HepG2 (cell line): ENCODE data around the gene C2CD2. TPM values are rescaled to one million over a fixed set of nuclear protein-coding genes. Genes with fewer than 3 reads are reported as not detected.

Source experiments
- MAZ ChIP-seq, 2 experiments: sonication (generic) in 1 of 2; formaldehyde crosslinking in 1 of 2; IDR thresholded peaks; 2 replicates each; pipeline versions ENCODE4 v1.5.0 to v1.6.1; 2012 to 2020; ENCODE audit warnings: low read depth in 2 of 2, mild to moderate bottlenecking in 2 of 2, borderline replicate concordance in 1 of 2, improper control_type of control experiment in 1 of 2, low read length in 1 of 2, missing genetic modification reagents in 1 of 2, moderate library complexity in 1 of 2
- PCBP2 ChIP-seq: fragments of 200-400 bp; formaldehyde crosslinking; optimal IDR thresholded peaks from 2 replicates; pipeline ENCODE3; 2018; ENCODE audit warnings: low read length, low read depth; ENCODE audit not compliant: poor library complexity, severe bottlenecking
- RAD21 ChIP-seq: fragments of 450-650 bp; formaldehyde crosslinking; IDR thresholded peaks from 2 replicates; pipeline ENCODE4 v1.5.0; 2020; ENCODE audit warnings: mild to moderate bottlenecking
- RFXANK ChIP-seq: IDR thresholded peaks from 2 replicates; pipeline ENCODE4 v1.6.1; 2016
- RXRB ChIP-seq: IDR thresholded peaks from 2 replicates; pipeline ENCODE4 v1.6.1; 2016; ENCODE audit warnings: borderline replicate concordance, missing genetic modification reagents, missing compliant biosample characterization
- U2AF2 ChIP-seq: fragments of 200-400 bp; formaldehyde crosslinking; IDR thresholded peaks from 2 replicates; pipeline ENCODE4 v1.6.1; 2017; ENCODE audit warnings: low read depth, mild to moderate bottlenecking, low read length
- ZNF331 ChIP-seq: sonication (generic); formaldehyde crosslinking; IDR thresholded peaks from 2 replicates; pipeline ENCODE4 v1.4.0; 2020; ENCODE audit warnings: missing genetic modification reagents
- ZNF674 ChIP-seq: sonication (generic); formaldehyde crosslinking; IDR thresholded peaks from 2 replicates; pipeline ENCODE4 v1.5.0; 2020; ENCODE audit warnings: low read depth, mild to moderate bottlenecking, missing genetic modification reagents
- ZNF816 ChIP-seq: sonication (generic); formaldehyde crosslinking; IDR thresholded peaks from 2 replicates; pipeline ENCODE4 v1.8.0; 2022; ENCODE audit warnings: missing genetic modification reagents, mild to moderate bottlenecking, borderline replicate concordance
- polyA plus RNA-seq, 8 experiments: library from polyadenylated mRNA; depleted of rRNA in 3 of 8; stranded (reverse) in 7 of 8; unstranded in 1 of 8; fragments of >200 nt; fragmentation: Illumina TruSeq in 4 of 8; extraction: Trizol in 4 of 8; gene quantifications; 2 replicates each; pipeline versions ENCODE4 v1.2.1 to v1.2.3, GENCODE V29; 2011 to 2016; ENCODE audit warnings: low read depth in 4 of 8, missing spikeins in 1 of 8, mixed read lengths in 1 of 8; ENCODE audit not compliant: insufficient read depth in 1 of 8
- total RNA-seq, 5 experiments: library from RNA; depleted of rRNA; stranded (reverse); fragments of >200 nt; fragmentation: Illumina TruSeq; extraction: Trizol; gene quantifications; 2 replicates each; pipeline ENCODE4 v1.2.3, GENCODE V29; 2016; ENCODE audit warnings: low read depth in 1 of 5
- TF ChIP-seq, protein P1 (sequence below): sonication (generic); formaldehyde crosslinking; IDR thresholded peaks from 2 replicates; pipeline ENCODE4 v1.5.0; 2020; ENCODE audit warnings: mild to moderate bottlenecking, missing genetic modification reagents, borderline replicate concordance
- TF ChIP-seq, protein P2 (sequence below): sonication (generic); formaldehyde crosslinking; IDR thresholded peaks from 2 replicates; pipeline ENCODE4 v1.5.1; 2020; ENCODE audit warnings: mild to moderate bottlenecking, missing genetic modification reagents, moderate library complexity
- TF ChIP-seq, protein P3 (sequence below): IDR thresholded peaks from 2 replicates; pipeline ENCODE4 v1.6.1; 2016; ENCODE audit warnings: missing biosample characterization, missing genetic modification reagents, low read depth
- TF ChIP-seq, protein P4 (sequence below): IDR thresholded peaks from 2 replicates; pipeline ENCODE4 v1.6.1; 2016

C2CD2 gene
- total and polyA plus RNA-seq, 2 of the 13 experiments (the other 11 are each of a cell fraction or from before 2014, with no cell fraction given), result 12.5 to 19.7 TPM

DNA sequence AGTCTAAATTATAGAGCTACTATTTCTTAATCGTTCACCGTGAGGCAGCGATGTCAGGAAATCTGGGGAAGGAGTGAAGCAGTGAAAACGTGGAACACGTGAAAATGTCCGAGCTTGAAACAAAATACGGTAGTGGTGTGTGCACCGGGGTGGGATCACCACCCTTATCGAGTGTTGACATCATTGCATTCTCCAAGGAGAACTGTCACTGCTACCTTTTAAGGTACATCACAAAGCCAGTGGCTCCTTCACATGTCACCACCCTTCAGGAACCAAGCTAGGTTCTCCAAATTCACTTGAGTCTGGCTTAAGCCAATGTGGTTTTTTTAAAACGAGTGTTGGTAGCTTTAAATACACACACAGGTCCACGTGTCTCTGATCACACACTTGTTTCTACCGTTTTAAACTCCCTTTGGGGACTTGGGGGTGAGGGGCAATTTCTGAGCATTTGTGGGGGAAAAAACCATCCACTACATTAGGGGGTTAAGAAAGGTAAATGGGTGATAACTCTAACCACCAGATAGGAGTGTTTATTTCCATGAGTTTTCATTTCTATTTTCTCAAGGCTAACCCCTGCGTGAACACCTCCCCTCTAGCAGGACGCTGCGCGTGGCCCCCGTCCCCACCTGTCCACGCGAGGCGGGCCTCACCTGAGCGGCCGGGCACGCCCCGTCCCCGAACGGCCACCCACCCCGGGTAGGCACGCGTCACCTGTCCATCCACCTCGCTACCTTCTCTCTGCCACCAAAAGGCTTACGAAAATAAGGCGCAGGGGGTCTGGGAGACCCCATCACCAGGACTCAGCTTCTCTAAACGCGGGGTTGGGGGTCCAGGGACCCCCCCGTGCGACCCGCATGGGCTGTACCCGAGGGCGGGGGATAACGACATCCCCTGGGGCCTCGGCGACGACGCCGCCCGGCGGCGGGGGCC is 75.7 kb downstream of the C2CD2 start (continued):
- TF ChIP-seq, protein P1, sequence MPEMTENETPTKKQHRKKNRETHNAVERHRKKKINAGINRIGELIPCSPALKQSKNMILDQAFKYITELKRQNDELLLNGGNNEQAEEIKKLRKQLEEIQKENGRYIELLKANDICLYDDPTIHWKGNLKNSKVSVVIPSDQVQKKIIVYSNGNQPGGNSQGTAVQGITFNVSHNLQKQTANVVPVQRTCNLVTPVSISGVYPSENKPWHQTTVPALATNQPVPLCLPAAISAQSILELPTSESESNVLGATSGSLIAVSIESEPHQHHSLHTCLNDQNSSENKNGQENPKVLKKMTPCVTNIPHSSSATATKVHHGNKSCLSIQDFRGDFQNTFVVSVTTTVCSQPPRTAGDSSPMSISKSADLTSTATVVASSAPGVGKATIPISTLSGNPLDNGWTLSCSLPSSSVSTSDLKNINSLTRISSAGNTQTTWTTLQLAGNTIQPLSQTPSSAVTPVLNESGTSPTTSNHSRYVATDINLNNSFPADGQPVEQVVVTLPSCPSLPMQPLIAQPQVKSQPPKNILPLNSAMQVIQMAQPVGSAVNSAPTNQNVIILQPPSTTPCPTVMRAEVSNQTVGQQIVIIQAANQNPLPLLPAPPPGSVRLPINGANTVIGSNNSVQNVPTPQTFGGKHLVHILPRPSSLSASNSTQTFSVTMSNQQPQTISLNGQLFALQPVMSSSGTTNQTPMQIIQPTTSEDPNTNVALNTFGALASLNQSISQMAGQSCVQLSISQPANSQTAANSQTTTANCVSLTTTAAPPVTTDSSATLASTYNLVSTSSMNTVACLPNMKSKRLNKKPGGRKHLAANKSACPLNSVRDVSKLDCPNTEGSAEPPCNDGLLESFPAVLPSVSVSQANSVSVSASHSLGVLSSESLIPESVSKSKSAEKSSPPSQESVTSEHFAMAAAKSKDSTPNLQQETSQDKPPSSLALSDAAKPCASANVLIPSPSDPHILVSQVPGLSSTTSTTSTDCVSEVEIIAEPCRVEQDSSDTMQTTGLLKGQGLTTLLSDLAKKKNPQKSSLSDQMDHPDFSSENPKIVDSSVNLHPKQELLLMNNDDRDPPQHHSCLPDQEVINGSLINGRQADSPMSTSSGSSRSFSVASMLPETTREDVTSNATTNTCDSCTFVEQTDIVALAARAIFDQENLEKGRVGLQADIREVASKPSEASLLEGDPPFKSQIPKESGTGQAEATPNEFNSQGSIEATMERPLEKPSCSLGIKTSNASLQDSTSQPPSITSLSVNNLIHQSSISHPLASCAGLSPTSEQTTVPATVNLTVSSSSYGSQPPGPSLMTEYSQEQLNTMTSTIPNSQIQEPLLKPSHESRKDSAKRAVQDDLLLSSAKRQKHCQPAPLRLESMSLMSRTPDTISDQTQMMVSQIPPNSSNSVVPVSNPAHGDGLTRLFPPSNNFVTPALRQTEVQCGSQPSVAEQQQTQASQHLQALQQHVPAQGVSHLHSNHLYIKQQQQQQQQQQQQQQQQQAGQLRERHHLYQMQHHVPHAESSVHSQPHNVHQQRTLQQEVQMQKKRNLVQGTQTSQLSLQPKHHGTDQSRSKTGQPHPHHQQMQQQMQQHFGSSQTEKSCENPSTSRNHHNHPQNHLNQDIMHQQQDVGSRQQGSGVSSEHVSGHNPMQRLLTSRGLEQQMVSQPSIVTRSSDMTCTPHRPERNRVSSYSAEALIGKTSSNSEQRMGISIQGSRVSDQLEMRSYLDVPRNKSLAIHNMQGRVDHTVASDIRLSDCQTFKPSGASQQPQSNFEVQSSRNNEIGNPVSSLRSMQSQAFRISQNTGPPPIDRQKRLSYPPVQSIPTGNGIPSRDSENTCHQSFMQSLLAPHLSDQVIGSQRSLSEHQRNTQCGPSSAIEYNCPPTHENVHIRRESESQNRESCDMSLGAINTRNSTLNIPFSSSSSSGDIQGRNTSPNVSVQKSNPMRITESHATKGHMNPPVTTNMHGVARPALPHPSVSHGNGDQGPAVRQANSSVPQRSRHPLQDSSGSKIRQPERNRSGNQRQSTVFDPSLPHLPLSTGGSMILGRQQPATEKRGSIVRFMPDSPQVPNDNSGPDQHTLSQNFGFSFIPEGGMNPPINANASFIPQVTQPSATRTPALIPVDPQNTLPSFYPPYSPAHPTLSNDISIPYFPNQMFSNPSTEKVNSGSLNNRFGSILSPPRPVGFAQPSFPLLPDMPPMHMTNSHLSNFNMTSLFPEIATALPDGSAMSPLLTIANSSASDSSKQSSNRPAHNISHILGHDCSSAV (CRISPR knock-in tag), result no peak
- TF ChIP-seq U2AF2 (no peak), PCBP2 (no peak), ZNF816 (no peak), RAD21 (CRISPR knock-in tag) (no peak), MAZ (IDR thresholded peaks at IDR 0.05; ENCODE audit: borderline replicate concordance, low read depth, low read length) (no peak), MAZ (CRISPR knock-in tag; IDR thresholded peaks at IDR 0.05; ENCODE audit: low read depth) (no peak), ZNF331 (no peak), RFXANK (CRISPR knock-in tag) (no peak), ZNF674 (CRISPR knock-in tag) (no peak), RXRB (CRISPR knock-in tag) (no peak)
- TF ChIP-seq, protein P2, sequence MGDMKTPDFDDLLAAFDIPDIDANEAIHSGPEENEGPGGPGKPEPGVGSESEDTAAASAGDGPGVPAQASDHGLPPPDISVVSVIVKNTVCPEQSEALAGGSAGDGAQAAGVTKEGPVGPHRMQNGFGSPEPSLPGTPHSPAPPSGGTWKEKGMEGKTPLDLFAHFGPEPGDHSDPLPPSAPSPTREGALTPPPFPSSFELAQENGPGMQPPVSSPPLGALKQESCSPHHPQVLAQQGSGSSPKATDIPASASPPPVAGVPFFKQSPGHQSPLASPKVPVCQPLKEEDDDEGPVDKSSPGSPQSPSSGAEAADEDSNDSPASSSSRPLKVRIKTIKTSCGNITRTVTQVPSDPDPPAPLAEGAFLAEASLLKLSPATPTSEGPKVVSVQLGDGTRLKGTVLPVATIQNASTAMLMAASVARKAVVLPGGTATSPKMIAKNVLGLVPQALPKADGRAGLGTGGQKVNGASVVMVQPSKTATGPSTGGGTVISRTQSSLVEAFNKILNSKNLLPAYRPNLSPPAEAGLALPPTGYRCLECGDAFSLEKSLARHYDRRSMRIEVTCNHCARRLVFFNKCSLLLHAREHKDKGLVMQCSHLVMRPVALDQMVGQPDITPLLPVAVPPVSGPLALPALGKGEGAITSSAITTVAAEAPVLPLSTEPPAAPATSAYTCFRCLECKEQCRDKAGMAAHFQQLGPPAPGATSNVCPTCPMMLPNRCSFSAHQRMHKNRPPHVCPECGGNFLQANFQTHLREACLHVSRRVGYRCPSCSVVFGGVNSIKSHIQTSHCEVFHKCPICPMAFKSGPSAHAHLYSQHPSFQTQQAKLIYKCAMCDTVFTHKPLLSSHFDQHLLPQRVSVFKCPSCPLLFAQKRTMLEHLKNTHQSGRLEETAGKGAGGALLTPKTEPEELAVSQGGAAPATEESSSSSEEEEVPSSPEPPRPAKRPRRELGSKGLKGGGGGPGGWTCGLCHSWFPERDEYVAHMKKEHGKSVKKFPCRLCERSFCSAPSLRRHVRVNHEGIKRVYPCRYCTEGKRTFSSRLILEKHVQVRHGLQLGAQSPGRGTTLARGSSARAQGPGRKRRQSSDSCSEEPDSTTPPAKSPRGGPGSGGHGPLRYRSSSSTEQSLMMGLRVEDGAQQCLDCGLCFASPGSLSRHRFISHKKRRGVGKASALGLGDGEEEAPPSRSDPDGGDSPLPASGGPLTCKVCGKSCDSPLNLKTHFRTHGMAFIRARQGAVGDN, result peak; percentile 68
- TF ChIP-seq, protein P3, sequence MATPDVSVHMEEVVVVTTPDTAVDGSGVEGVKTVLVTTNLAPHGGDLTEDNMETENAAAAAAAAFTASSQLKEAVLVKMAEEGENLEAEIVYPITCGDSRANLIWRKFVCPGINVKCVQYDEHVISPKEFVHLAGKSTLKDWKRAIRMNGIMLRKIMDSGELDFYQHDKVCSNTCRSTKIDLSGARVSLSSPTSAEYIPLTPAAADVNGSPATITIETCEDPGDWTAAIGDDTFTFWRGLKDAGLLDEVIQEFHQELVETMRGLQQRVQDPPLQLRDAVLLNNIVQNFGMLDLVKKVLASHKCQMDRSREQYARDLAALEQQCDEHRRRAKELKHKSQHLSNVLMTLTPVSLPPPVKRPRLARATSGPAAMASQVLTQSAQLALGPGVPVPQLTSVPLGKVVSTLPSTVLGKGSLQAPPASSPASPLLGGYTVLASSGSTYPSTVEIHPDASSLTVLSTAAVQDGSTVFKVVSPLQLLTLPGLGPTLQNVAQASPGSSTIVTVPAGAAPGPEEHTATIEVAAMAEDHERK (CRISPR knock-in tag), result no peak
- TF ChIP-seq, protein P4, sequence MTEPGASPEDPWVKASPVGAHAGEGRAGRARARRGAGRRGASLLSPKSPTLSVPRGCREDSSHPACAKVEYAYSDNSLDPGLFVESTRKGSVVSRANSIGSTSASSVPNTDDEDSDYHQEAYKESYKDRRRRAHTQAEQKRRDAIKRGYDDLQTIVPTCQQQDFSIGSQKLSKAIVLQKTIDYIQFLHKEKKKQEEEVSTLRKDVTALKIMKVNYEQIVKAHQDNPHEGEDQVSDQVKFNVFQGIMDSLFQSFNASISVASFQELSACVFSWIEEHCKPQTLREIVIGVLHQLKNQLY (CRISPR knock-in tag), result no peak
